ENCODE measurements around the gene SGCA.

SGCA gene

DNA sequence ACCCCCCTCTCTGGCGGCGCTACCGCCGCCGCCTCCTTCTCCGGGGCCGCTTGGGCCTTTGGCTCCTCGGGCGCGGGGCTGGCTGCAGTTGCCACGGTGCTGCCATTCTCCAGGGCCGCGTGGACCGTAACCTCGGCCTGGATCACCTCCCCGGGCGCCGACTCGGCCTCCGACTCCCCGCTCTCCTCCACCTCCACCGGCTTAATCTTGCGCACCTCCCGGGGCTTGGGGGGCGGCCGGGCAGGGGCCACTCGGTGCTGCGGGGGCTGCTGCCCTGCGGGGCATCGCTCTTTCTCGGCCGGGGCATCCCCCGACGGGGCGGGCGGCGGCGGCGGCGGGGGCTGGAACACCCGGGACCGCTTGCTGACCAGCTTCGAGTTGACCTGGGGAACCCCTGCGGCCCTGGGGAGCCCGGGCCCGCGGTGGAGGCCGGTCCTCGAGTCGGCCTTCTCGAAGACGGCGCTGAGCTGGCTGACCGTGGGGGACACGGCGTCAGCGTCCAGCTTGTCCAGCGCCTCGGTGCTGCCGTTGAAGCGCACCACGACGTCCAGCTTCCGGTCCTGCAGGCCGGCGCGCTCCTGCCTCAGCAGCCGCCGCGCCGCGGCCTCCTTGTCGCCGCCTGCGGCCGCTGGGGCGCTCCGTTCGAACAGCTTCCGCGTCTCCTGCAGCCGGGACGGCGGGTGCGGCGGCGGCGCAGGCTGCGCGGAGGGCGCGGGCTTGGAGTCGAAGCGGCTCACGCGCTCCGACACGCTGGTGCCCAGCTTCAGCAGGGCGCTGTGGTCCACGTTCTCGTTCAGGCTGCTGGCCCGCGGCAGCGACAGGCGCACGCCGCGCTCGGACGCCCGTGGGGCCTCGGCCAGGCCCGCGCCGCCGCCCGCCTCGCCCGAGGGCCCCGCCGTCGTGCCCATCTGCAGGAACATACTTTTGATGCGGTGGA lies 16.1 kb upstream of the SGCA start:
- no peak for DNase-seq (ENCODE audit: low read depth in 2 of 2)

DNA sequence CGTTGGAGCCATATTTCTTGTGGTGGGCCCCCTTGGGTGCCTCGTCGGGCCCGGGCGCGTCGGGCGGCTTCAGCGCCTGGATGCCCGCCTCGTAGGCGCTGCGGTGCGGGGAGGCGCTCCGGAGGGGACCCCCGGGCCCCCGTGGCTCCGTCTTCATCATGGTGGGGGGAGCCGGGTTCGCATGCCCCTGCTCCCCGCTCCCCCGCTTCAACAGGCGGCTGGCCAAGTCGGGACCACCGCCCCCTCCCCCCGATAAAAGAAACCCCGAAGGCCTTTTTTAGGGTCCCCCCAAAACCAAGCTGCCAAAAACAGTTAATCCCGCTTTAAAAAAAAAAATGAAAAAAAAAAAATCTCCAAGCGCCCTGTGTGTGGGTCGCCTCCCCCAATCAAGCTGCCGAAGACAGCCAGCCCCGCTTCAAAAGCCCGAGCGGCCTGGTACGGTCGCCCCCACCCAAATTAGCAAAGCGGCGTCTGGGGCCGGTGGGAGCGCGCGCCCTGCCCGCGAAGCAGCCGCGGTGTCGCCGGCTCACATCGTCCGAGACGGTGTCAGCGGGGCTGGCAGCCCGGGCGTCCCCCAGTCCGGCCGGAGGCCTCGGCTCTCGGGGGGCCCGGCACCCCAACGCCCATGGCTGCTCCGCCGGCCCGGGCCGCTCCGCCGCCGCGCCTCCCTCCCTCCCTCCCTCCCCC lies 15.3 kb upstream of the SGCA start, which contains the start of gene PPP1R9B:
PPP1R9B (minus strand) TSS at position 324 of the 687 bp plus-strand sequence; CDS start at position 160, 164 bp downstream.
- DNase-seq (ENCODE audit: low read depth in 2 of 2): no peak

DNA sequence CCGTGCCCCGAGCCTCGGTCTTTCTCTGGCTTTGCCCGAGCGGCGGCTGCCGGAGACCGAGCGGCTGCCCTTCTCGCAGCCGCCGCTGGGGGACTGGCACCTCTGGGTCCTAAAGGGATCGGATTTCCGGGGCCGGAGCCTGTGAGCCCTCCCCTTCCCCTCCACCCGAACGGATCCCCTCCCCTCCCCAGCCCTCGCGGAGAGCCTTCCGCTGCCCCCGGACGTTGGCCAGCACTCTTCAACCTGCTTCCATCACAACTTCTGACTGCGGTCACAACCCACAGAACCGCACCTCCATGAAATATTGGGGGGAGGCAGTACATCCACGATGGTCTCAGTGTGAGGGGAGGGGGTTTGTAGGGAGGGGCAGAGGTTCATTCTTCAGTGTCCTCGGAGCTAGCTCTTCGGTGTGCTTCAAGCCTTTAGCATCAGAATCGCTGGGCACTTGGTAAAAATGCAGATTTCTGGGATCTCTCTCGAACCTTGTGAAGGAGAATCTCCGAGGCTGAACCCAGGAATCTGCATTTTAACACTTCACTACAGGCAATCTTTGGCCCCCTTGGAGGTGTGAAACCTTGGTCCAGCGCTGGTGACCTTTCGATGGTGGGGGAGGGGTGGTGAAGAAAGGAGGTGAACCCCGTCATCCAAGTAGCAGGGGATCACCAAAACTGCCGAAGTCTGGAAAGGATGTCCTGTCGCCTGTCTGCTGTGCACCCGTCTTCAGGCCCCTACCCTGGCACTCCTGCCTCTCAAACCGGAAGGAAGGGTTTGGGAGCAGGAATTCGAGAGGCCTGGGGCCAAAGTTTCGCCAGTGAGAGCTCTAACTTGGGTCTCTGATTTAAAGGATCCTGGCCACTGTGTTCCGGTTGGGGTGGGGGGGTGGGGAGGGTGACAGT lies 14.5 kb upstream of the SGCA start:
- peak; percentile 45 to 72 for DNase-seq (ENCODE audit: low read depth in 2 of 2)

DNA sequence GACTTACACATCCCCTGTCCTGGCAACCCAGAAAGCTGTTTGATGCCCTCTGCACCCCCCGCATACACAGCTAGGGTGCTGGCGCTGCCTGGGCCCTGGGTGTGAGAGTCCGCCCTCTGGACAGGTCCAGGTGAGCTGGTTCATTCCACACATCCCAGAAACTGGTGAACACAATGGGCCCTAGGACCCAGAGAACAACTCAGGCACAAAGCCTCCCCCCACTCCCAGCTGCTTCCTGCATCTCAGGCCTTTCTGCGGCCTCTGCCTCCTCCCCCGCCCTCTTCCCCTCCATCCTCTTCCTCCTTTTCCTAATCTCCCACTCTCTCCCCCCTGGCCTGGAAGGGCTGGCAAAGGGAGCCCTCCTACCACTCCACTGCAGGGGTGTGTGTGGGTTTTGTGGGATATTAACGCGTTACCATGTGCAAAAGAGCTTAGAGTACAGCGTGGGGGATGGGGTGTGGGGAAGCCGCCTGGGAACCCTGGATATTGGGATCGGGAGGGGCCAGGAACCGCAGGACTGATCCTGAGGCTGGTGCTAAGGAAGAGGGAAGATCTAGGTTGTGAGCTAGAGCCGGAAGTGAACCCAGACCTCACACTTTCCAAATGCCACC lies 13.8 kb upstream of the SGCA start:
- no peak for DNase-seq (ENCODE audit: low read depth in 2 of 2)

DNA sequence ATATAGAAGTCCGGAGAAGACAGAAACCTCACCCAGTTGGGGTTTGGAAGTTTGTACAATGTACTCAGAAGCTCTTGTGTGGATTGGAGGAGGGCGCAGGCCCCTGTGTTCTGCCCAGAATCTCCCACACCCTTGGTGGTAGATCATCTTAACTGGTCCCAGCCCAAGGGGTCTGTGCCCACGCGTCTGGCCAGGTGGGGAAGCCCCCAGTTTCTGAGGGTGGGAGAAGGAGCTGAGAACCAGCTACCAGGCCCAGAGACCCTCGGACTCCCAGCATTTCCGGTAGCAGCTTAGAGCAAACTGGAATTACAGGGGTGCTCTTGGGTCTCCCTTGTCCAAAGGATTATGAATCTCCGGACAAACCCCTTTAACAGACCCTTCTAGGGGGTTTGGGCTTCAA lies 13.1 kb upstream of the SGCA start:
- no peak for DNase-seq (ENCODE audit: low read depth in 2 of 2)

DNA sequence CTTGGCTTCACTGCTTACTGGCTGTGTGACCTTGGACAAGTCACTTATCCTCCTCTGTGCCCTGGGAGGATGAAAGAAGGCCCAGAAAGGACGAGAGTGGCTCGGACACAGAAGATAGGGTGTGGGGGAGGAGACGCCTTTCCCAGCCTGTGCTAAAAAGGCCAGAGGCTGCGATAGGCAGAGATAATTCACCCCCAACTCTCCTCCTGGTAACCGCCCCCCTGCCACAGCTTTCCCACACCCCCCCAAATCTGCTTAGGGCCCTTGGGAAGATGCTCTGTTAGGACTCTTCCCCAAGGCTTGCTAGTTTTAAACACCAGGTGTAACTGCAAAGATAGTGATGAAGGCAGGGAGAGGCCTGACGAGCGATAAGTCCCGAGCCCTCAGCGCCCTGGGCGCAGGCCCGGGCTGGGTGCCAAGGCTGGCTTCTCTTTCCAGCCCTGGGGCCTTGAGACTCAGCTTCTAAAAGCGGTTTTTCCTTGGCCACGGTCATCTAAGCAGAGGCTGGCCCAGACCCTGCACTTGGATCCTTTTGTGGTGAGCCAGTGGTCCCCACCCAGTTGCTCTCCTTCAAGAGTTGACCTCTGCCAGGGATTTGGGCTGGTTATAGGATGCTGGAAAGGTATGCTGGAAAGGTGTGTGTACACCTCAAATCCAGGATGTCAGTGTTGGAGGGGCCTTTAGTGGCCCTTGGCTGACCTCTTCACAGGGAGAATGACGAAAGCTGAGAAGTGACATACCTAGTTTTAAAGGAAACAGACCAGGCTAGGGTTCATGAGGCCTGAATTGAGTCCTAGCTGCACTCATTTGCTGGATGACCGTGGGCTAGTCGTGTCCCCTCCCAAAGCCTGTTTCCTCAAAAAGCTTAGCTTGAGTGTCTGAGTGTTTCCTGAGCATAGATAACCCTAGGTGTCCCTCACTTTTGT lies 11.9 kb upstream of the SGCA start:
- DNase-seq (ENCODE audit: low read depth in 2 of 2): no peak

DNA sequence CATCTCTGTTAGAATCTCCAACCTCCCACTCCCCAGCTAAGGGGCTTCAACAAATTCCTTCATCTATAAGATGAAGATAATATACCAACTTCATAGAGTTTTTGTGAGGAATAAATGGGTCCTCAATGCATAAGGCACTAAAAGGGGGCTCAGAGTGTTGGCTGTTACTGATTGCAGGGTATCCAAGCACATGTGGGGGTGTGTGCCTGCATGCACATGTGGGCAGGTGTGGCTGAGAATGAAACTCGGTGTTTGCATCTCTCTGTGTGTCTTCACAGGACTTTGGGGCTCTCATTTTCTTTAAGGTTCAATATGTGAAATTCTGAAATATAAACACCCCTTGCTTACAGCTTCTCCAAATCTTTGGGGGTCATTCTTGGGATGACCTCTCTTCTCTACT lies 11.2 kb upstream of the SGCA start:
- no peak for DNase-seq (ENCODE audit: low read depth in 2 of 2)

DNA sequence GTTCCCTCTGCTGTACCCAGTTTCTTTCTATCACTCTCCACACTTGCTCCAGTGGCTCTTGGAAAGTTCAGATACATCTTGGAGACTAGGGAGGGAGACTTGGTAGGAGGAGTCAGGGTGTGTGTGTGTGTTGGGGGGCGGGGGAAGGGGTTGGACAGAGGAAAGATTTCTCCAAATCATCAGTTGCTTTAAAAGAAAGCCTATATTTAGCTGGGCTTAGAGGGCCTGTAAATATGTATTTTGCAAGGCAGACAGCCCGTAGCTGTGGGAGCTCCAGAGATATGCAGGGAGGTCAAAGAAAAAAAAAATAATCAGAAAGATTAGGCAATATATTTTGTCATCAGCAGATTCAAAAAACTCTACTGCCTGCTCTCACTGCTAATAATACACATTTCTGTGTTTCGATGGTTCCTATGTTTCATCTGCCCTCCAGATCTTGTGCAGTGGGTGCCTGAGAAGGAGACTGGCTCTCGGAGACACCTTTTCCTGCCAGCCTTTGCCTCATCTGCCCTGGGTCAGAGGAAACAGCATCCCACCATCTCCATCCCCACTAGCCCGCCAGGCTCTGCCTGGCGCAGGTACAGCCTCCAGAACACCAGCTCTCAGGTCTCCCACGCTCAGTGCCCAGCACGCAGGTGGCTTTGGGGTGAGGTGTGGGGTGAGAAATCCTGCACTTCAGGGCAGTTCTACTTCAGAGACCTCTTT lies 10.5 kb upstream of the SGCA start:
- DNase-seq (ENCODE audit: low read depth in 2 of 2): no peak

DNA sequence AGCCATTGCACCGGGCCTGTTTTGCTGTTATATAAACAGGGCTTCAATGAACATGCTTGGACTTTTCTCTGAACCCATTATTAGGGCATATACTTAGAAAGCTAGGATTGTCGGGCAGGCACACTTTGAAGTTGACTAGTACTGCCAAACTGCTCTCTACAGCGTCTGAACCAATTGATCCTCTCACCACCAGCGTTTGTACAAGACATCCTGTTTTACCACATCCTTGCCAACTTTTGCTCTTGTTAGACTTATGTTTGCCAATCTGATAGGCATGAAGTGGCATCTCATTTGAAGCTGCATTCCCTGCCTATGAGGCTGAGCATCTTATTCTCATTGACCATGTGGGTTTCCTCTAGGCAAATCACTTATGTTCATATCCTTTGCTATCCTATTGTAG lies 7.9 kb upstream of the SGCA start:
- DNase-seq (ENCODE audit: low read depth in 2 of 2): no peak

DNA sequence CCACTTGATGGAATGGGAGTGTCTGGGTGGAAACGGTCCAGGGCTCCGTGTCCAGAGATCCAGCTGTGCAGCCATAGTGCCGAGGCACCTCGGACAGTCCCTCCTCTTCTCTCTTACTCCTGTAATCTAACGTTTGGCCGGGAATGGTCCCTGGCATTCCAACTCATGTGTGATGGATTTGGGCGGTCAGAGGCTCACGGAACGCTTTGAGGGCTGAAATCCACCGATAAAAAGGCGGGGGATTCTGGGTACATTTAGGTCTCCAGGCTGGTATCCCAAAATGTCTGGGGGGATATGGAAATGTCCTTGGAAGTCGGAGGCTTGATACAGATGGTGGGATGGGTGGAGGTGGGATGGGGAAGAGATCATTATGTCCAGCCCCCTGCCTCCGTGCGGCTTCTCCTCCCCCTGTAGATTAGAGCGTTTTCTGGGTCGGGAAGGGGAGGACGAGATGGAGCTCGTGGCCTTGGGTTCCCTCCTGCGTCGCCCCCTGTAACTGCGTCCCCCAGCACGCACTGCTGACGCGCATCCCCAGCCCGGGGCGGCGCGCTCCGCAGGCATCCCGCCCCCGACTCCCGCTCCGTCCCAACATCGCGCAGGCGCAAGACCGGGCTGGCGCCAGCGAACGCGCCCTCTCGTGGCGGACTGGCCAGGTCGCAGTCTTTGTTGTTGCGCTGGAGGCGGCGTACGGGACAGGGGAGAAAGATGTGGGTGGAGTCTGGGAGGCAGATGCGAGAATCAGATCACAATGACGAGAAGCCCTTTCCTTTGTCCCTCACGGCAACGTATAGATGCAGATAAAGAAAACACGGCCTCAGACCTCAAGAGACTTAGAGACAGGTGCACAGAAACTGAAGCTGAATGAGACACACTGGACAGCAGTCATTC lies 4.5 kb upstream of the SGCA start:
- peak; percentile 90 to 91 for DNase-seq (ENCODE audit: low read depth in 2 of 2)

DNA sequence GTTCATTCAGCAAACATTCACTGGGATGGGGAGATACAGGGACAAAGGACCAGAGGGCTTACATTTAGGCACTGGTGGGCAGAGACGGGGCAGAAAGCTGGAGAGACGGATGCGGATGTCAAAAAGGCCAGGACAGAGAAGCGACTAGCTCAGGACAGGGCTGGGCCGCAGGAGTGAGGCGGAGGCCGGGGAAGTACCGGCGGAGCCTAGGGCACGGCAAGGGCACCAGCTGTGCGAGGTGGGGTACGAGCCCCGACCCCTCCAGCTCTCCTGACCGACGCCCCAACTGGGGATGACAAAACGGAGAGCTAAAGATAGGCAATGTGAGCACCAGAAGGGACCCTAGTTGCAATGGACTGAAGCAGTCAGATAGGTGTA lies 3.9 kb upstream of the SGCA start:
- DNase-seq (ENCODE audit: low read depth in 2 of 2): no peak

DNA sequence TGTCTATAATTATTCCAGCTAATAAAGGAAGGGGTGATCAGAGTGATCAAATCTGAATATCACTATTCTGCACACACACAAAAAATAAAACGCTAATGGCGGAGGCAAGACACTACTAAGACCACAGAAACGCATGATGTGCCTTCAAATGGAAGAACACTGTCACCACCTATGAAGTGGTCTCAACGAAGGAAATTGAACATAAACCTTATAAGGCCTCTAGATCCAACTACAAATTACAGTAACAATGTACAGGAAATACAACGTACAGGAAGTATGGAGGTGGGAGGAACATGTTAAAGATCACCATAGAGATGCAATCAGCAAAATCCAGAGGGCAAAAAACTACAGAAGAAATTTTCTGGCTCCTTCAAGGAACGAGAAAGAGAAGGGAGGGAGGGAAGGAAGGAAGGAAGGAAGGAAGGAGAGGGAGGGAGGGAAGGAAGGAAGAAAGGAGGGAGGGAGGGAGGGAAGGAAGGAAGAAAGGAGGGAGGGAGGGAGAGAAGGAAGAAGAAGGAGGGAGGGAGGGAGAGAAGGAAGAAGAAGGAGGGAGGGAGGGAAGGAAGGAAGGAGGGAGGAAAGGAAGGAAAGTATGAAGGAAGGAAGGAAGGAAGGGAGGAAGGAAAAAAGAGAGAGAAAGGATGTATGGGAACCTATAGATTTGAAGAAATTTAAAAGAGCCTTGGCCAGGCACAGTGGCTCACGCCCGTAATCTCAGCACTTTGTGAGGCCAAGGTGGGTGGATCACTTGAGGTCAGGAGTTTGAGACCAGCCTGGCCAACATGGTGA lies 3.1 kb upstream of the SGCA start:
- DNase-seq (ENCODE audit: low read depth in 2 of 2): no peak

DNA sequence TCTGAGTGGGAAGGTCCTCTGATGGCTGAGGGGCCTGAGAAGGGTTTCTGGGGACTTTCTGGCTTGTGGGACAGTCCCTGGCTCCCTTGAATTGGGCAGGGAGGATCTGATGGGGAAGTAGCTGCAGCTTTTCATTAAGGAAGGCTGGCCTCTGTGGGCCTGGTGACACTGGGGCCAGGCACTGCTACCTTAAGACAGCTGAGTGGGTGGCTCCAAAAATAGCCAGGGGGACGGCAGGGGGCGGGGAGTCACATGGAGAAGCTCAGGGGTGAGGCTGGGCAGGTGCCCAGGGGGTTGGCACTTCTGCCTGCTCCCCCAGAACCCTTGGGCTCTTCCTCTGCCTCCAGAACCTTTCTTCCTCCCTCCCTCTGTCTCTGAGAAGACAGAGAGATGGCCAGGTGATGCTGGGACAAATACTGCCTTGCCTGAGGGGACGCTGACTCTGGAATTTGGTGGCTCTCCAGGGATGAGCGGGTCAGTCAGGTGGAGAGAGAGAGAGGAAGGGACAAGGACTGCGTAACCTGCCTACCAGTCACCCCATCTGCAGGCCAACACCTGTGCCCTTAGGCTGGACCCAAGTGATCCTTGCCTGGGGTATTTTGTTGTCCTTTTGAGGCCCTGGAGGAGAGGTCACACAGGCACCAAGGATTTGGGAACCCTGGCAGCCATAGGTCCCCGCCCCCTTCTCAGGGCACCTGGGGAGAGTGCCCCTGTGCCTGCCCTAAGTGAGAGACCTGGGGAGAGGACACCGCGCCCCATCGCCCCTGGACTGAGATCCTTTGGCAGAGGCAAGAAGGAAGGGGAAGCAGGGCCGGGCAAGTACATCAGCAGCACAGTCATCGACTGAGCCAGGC lies 1.7 kb upstream of the SGCA start:
- DNase-seq (ENCODE audit: low read depth in 2 of 2): no peak

DNA sequence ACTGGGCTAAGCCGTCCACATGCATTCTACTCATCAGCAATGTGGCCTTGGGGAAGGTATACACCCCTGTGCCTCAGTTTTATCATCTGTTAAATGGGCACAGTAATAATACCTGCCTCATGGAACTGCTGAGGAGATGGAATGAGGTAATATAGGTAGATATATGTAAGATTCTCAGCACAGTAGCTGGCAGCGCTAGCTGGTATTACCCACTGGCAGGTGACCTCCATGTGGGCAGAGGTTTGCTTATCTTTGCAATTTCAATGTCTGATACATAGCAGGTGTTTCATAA lies 1.2 kb upstream of the SGCA start:
- DNase-seq (ENCODE audit: low read depth in 2 of 2): no peak

DNA sequence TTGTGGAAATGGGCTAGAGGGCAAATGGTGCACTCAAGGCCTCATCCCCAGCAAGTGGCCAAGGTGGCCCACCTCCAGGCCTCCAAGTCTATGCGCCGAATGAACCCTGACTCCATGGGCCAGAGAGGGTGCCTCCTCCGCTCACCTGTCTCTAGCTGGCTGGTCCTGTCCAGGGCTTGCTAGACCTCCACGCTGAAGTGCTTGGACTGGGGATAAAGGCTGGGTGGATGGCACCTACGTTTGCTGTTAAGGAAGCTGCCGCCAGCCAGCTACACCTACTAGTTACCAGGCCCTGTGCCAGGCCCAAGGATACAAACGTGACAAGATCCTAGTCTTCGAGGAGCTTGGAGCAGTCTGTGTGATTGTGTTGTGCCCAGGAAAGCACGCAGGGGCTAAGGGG lies 739 bp upstream of the SGCA start:
- DNase-seq (ENCODE audit: low read depth in 2 of 2): no peak

DNA sequence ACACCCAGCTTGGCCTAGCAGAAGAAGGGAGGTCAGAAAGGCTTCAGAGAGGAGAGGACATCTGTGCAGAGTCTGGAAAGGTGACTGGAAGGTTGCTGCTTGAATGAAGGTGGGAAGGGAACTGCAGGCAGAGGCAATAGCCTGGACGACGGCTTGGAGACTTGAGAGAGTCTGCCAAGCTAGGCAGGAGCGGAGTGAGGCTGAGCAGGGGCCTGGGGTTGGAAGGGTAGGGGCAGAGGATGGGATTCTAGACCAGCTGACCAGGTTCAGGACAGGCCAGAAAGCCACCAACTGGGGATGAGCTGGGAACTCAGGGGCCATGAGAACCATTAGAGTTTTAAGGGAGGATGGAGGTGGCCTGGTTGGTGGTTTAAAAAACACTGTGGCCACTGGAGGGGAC lies 339 bp upstream of the SGCA start:
- no peak for DNase-seq (ENCODE audit: low read depth in 2 of 2)

DNA sequence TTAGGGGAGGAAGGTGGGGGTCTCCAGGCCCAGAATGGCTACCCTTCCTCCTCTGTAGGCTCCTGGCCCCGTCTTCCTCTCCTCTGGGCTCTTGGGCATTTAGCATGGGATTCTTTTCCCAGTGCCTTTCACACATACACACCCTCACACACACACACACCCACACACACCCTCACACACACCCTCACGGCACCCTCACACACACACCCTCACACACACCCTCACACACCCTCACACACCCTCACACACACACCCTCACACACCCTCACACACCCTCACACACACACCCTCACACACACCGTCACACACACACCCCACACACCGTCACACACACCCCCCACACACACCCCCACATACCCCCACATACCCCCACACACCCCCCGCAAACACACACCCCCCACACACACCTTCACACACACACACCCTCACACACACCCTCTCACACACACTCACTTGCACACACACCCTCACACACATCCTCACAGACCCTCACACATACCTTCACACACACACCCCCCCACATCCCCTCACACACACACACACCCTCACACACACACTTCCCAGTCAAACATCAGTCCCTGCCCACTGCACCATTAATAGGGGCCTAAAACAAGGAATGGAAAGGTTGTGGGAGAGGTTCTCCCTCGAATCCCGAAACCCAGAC lies 845 bp downstream of the SGCA start:
- DNase-seq (ENCODE audit: low read depth in 2 of 2): no peak

All from stimulated activated CD4-positive, alpha-beta T cell treated with anti-CD3 and anti-CD28 coated beads, Interleukin-1b, Interleukin-23, amount 100 ng/mL, for 1 hour (primary cell).